ENCODE data around the gene SUSD1. TPM values are rescaled to one million over a fixed set of nuclear protein-coding genes. Genes with fewer than 3 reads are reported as not detected.

SUSD1 gene
- total and polyA plus RNA-seq, 2 donors (not counting 3 experiments of a cell fraction or from before 2014, with no cell fraction given): 33.1 to 37.8 TPM

- dilution Hi-C loops (cut with MboI; ENCODE audit: extremely low pct_ligation_motif_present, low sequenced_read_pairs): no loop called here
- peak; percentile 93 for TF ChIP-seq FOS (IDR thresholded peaks at IDR 0.05; ENCODE audit: borderline replicate concordance, insufficient read depth, low read length)
- TF ChIP-seq MAX (IDR thresholded peaks at IDR 0.05; ENCODE audit: insufficient read depth, insufficient read length): no peak
- peak; percentile 88 for TF ChIP-seq JUN (IDR thresholded peaks at IDR 0.05; ENCODE audit: borderline replicate concordance, insufficient read depth, insufficient read length, low read depth)
- peak; percentile 33 for TF ChIP-seq POLR2AphosphoS5 (IDR thresholded peaks at IDR 0.05; ENCODE audit: insufficient read depth, low read depth, low read length)
- no peak for TF ChIP-seq CTCF (IDR thresholded peaks at IDR 0.05; ENCODE audit: extremely low read depth in 1 of 2, insufficient read depth in 1 of 2, low read depth in 1 of 2, low read length in 2 of 2)
- TF ChIP-seq MYC (IDR thresholded peaks at IDR 0.05; ENCODE audit: low read depth, low read length): no peak
- no peak for TF ChIP-seq EZH2 (IDR thresholded peaks at IDR 0.05; ENCODE audit: borderline replicate concordance, low read depth, low read length, severe bottlenecking)
- peak; percentile 61 for TF ChIP-seq GATA2 (IDR thresholded peaks at IDR 0.05; ENCODE audit: insufficient read depth, insufficient read length, low read depth, low read length)
- peak; percentile 26 for TF ChIP-seq POLR2A (IDR thresholded peaks at IDR 0.05; ENCODE audit: low read depth, low read length)
- no peaks in the 10 kb centered on the region for H3K79me2 ChIP-seq (ENCODE audit: control insufficient read depth, insufficient read depth, low read length)
- ChIA-PET CTCF (interaction anchor here (0.7 to 3.0 kb wide), 15 partner anchors 8 to 252 kb away, joined by 3 to 16 read pairs (median 6); no protein-coding TSS in a partner anchor), POLR2A (interaction anchor here (0.7 to 1.1 kb wide), 6 partner anchors 9 to 116 kb away, joined by 3 to 5 read pairs (median 4); partner anchors contain the start of gene UGCG)
- intact Hi-C loops (cut with micrococcal nuclease): loop anchor here (1.0 kb wide), 4 partner anchors 8 to 51 kb away; no protein-coding TSS in a partner anchor
- H3K9me1 ChIP-seq (replicated peaks; ENCODE audit: control insufficient read depth, extremely low read depth, insufficient read depth, low read length): no peaks in the 10 kb centered on the region
- H3K9ac ChIP-seq (replicated peaks; ENCODE audit: extremely low read depth, insufficient read depth, low read length): peak overlapping the region; percentile 72
- H3K4me2 ChIP-seq (ENCODE audit: insufficient read depth, low read length): peak overlapping the region; percentile 28
- H3K4me1 ChIP-seq (ENCODE audit: control insufficient read depth, extremely low read depth, insufficient read depth, low read length): peaks cover 22% of the 10 kb centered on the region
- peak; percentile 94 for DNase-seq (ENCODE audit: low read depth, low spot score)
- no peaks in the 10 kb centered on the region for H3K9me3 ChIP-seq (replicated peaks; ENCODE audit: control insufficient read depth, insufficient read depth, low read length)
- FAIRE-seq: peak; percentile 98
- H3K27ac ChIP-seq (ENCODE audit: insufficient read depth, low read depth, low read length): peak overlapping the region; percentile 95
- no peaks in the 10 kb centered on the region for H3K27me3 ChIP-seq (ENCODE audit: control insufficient read depth in 2 of 2, insufficient read depth in 2 of 2, low read length in 2 of 2)
- H2AFZ ChIP-seq (ENCODE audit: low read depth, low read length): peak overlapping the region; percentile 65
- no peak overlapping the region for H3K4me3 ChIP-seq (replicated peaks in 1 of 3; ENCODE audit: insufficient read depth in 1 of 3, low read depth in 1 of 3, low read length in 3 of 3)
- no peaks in the 10 kb centered on the region for H4K20me1 ChIP-seq (replicated peaks; ENCODE audit: control insufficient read depth, extremely low read depth, insufficient read depth, low read length)
- BruUV-seq (replicated peaks): TSS peak; percentile 95
- no peaks in the 10 kb centered on the region for H3K36me3 ChIP-seq (ENCODE audit: control insufficient read depth in 2 of 2, extremely low read depth in 1 of 2, insufficient read depth in 2 of 2, low read length in 2 of 2)
These were observed 162.8 kb downstream of the SUSD1 start for GRCh38 chr9:112012026-112012902.

All from endothelial cell of umbilical vein (primary cell).